ENCODE data around the gene RBM19.

The RBM19 gene

GRCh38 chr12:113950873-113951272 is 15.3 kb downstream of the RBM19 start:
- DNase-seq, result no peak

GRCh38 chr12:113949321-113950305 is 16.5 kb downstream of the RBM19 start:
- DNase-seq, result no peak

DNA sequence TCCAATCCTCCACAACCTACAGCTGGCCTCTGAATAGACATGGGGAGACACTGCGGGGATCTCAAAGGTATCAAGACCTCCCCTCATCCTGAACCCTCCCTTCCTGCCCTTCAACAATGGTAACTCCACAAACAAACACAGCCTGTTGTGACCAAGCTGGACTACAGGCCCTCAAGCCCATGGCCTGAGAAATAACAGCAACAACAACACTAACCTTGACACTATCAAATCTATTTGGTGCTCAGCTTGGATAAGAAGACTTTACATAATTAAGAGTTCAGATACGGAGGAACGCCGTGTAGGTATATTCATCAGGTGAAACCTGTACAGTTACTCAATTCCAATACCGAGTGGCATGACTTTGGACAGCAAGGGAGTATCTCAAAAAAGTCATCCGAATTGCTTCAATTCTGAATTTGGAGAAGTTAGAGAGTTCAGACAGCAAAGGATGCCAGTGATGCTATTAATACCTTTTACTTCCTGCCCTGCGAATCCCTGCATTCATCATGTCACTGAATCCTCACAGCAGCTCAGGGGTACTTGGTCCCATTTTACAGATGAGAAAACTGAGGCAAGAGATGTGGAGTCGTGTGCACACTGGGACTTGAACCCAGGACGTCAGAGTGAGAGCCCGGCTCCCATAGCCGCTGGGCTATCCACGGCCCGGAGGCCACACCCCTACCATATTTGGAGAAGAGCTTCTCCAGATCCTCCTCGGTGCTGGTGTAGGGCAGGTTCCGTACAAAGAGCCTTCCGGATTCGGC is 17.8 kb downstream of the RBM19 start:
- DNase-seq, result no peak

- no peak for DNase-seq
These were observed 19.9 kb downstream of the RBM19 start for GRCh38 chr12:113946175-113946574.

DNA sequence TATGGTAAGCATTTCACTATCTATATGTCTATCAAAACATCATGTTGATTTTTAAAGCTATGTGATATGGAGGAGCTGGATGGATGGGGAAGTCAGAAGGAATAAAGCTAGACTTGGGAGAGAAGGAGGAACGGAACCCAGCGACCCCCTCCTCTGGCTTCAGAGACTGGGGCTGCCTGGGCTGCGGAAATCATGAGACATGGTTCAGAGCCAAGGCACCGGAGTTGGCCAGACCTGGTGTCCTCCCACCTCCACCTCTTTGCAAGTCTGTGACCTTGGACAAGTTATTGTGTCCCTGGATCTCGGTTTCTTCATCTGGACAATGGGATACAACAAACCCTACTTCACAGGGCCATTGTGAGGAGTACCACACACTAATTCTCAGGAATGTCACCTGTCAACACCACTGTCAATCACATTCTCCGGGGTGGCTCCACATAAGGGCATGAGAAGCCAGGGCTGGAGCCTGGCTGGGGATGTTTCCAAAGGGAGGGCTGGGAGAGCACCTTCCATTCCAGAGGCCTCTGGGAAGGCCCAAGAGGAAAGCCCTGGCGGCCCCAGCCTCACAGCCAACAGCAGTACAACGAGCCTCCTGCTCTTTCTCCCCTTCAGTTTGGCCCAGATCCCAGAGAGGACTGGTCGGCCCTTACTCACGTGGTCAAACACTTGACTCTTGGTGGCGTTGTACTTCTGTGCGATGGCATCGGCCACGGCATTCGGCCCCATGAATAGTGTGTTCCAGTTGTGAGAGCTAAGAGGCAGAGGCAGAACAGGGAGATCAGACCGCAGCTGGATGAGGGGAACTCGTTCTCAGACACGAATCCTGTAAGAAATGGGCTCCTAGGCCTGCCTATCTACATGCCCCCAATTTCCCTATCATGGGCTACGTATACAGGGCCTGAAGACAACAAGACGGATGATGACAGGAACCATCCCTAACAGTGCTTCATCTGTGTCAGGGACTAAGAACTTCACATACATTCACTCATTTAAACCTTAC is 20.7 kb downstream of the RBM19 start:
- no peak for DNase-seq

- no peak for DNase-seq
These were observed 23.9 kb downstream of the RBM19 start for GRCh38 chr12:113942209-113942608.

- DNase-seq, result no peak
These were observed 25.0 kb downstream of the RBM19 start for GRCh38 chr12:113941208-113941486.

DNA sequence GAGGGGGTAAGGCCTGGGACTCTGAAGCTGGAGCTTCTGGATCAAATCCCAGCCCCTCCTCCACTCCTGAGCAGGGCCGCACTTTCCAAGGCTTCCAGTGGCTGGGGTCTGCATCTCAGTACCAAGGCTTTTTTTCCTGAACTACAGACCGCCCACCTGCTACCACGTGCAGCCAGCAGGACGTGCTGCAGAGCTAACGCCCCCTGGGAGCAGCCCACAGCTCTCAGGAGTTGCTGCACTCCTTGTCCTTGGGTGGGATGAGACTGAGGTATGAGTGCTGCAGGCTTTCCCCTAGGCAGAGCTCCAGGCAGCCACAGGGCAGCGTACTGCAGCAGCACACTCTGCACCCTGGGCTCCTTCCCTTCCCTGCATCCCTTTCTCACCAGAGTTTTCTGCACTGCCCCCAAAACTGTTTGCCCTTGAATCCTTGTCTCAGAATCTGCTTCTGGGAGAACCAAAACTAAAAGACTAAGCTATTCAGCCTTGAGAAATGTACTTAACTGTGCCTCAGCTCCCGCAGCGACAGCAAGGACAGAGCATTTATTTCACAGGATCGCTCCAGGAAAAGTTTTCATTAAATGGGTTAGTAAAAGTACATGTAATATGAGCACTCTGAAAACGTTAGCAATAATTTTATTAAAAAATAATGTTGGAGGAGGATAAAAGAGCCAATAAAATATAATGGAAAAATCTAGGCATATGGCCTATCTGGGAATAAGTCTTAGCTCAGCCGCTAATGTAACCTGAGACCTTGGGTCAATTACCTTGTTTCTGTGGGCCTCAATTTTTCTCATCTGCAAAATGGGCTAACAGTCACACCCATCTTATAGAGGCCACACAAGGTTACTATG is 25.5 kb downstream of the RBM19 start:
- DNase-seq, result no peak

DNA sequence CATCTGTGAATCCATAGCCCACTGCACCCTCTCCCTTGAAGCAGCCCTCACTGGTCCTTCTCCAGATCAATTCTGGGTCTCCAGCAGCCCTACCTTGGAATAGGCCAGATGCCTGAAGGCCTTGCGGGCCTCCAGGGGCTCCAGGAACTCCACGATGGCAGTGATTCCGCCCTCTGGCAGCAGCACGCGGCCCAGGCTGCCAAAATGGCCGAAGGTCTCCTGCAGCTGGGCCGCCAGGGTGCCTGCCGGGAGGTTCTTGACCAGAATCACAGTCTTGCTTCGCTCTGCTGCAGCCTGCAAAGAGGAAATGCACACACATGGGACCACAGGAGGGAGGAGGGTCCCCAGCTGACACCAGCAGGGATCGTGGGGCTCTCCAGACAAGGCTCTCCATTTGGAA is 26.3 kb downstream of the RBM19 start:
- no peak for DNase-seq

DNA sequence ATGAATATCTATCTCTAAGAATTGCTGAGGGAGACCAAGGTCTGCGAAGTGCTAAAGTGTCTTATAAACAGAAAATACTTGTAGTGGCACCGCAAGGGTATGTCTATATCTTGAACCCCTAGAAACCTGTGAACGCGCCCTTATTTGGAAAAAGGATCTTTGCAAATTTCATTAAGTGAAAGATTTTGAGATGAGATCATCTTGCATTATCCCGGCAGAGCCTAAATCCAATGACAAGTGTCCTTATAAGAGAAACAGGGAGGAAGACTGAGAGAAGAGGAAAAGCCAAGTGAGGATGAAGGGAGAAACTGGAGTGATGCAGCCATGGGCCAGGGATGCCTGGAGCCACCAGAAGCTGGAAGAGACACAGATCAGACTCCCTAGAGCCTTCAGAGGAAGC is 27.7 kb downstream of the RBM19 start:
- no peak for DNase-seq

DNA sequence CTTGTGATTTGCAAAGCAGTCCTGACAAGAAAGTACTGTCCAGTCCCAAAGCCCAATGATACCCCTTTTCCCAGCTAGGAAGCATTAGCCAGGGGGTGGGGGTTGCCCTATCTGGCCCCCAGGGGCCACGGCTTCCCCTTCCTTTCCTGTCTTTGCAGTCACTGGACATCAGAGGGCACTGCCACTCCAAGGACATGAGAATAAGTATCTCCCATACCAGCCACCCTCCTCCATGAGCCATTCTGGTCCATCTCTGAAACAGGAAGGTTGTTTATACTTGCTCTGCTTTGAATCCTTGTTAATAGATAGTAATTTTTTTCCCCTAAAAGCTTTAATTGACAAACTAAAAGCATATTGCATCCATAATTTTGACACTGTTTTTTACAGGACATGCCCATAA is 29.7 kb downstream of the RBM19 start:
- peak; percentile 18 for DNase-seq

- DNase-seq, result no peak
These were observed 30.7 kb downstream of the RBM19 start for GRCh38 chr12:113935459-113935858.

DNA sequence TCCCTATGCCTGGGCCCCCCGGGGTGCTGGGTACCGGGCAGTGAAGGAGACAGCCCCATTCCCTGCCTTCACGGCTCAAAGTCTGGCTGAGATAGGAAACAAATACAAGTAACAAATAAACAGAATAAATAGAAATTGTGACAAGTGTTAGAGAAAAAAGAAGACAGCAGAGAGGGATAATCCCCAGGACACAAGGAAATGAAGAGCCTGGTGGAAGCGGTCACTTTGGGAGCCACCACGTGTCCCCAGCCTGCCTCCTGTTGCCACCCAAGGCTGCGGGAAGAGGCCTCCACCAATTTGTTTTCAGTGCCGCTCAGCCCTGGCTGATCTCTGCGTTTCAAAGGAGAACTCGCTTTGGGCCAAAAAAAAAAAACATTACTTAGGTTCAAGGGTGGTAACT is 31.2 kb downstream of the RBM19 start:
- no peak for DNase-seq

DNA sequence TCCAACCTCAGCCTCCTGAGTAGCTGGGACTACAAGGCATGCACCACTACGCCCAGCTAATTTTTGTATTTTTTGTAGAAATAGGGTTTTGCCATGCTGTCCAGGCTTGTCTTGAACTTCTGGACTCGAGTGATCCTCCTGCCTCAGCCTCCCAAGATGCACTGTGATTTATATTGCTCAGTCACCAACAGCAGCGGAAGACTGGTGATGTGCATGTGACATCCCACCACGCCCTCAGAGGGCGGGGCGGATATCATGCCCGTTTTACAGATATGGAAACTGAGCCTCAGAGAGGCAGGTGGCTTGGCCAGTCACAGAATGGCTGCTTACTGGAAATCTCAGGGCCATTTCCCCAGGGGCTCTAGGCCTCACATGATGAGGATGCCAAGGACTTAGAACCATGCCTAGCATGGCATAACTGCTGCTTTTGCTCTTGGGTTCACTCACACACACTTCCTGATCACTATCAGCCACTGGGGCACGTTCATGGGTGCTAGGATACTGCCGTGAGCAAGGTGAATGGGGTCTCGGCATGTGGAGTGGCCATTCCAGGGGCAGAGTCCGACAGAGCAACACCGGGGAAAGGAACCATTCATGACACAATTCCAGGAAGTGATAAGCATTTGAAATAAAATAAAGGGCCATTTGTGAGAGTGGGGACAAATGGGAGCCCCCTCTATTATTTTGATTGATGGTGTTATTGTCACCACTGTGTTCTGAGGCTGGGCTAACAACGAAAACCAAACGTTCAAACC is 31.9 kb downstream of the RBM19 start:
- DNase-seq, result peak; percentile 43

DNA sequence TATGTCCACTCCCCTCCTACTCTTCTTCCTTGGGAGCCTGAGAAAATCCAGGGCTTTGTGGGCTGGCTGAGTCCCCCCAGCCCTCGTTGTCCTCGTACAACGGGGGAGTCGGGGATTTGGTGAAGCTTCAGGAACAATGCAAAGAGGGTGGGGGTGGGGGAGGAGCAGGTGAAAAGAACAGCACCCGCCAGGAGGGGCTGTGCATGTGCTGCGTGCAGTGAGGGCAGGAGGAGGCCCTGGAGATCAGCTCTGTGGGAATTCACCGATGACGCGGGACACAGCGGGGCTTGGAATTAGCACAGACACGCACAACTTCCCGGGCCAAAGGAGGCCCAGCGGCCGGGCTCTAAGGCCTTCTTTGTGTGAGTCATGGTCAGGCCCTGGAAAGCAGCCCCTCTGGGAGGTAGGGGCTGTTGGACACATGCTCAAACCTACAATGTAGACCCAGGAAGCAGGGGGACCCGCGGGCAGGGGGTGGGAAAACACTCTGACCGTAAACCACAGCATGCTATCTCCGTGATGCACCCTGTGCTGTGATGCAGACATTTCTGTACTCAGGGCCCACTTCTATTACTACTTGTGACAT is 32.8 kb downstream of the RBM19 start:
- peak; percentile 86 for DNase-seq

DNA sequence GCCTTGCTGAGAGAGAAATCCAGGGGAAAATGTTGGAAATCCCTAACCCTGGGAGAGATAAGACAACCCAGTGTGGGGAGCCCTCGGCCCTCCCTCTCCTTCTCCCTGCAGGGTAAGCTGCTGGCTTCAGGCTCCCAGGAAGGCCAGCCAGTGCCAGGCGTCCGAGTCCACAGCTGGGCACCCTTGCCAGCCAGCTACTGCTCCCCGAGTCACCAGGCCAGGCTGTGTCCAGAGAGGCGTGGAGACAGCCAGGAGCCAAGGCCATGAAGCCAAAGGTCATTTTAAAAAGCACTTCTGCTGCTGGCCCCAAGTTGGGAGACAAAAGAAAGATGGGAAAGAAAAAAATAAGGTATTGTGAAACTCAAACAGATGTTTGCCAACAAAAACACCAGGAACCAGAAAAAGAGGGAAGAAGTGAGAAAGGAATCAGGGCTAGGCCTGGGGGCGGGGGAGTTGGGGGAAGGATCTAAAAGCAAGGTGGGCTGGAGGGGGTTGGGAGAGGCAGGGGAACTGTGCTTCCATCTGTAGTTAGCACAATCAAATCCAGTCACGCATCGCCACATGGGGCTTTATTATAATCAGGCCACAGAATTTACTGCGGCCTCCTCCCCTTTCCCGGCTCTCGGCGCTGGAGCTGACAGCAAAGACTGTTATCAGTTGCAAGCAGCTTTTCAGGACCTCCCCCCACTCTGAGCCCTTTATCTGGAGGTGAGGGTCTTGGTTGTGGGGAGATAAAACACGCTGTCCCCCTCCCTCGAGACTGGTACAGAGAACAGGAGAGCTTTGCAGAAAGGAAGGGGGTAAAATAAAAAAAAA is 33.5 kb downstream of the RBM19 start:
- DNase-seq, result peak; percentile 95

DNA sequence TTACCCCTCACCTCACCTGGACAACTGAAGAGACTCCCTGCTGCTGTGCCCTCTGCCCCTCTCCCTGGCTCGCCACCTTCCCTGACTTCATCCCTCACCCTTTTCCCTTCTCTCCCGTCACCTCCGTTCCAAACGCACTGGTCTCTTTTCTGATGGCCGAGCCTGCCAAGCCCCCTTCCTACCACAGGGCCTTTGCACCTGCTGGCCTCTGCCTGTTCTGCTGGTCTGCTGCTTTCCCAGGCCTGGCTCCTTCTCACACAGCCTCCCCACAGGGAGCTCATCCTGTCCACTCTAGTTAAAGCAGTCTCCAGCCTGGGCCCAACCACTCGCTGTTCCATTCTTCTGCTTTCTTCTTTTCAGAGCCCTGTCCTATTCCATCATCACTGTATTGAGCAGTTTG is 34.6 kb downstream of the RBM19 start:
- DNase-seq, result no peak

GRCh38 chr12:113930249-113930648 is 35.9 kb downstream of the RBM19 start:
- DNase-seq, result no peak

DNA sequence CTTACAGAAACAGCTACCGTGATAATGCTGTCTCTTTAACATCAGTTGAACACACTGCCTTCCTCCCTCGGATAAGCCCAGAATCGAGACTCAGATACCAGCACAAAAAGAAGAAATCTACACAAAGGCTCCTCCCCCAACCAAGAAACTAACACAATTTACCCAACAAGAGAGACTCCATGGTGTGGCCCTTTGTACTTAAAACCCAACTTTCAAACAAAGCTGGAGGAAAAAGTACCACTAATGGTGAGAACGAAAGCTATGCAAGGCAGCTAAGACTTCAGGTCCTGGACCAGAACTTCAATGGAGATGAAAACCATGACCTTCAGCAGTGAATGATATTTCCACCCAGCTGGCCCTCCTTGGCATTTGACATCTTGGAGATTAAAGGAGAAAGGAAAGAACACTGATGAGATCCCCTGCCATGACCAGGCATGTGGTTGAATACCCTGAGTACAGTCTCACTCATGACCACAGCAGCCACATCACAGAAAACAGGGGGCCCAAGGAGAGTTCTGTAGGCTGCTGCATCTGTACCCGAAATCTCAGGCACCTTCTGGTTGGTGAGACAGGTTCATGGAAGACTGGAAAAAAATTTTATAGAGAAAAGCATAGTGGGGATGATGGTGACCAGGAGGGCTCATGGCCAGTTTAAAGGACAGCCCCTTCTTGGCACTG is 36.7 kb downstream of the RBM19 start:
- DNase-seq, result no peak

All from hematopoietic multipotent progenitor cell treated with erythropoietin and hydrocortisone succinate and interleukin-3 and kit ligand, for 4 days (in vitro differentiated cells).